ENCODE data around the gene ALKAL2. TPM values are rescaled to one million over a fixed set of nuclear protein-coding genes. Genes with fewer than 3 reads are reported as not detected.
A peak's percentile ranks its signal among the peaks of the same experiment; 100 is the strongest.

Gene ALKAL2
- total and polyA plus RNA-seq, 10 of the 15 experiments (the other 5 are each of a cell fraction or from before 2014, with no cell fraction given): 0.11 to 0.29 (median 0.11) TPM; not detected in 7

- TF ChIP-seq BACH1 (IDR thresholded peaks at IDR 0.05; ENCODE audit: borderline replicate concordance) (no peak), FOXM1 (IDR thresholded peaks at IDR 0.05; ENCODE audit: low read depth, low read length) (no peak), NRF1 (conservative IDR thresholded peaks at IDR 0.05; ENCODE audit: low read depth, low read length) (no peak), BHLHE40 (IDR thresholded peaks at IDR 0.05; ENCODE audit: borderline replicate concordance in 1 of 2, low read depth in 2 of 2, low read length in 1 of 2) (no peak), POLR2AphosphoS2 (IDR thresholded peaks at IDR 0.05; ENCODE audit: low read depth, low read length) (no peak), HSF1 (IDR thresholded peaks at IDR 0.05; ENCODE audit: low read depth, low read length) (no peak), TBL1XR1 (IDR thresholded peaks at IDR 0.05; ENCODE audit: low read depth, low read length) (no peak), ZNF217 (IDR thresholded peaks at IDR 0.05) (no peak), RAD51 (IDR thresholded peaks at IDR 0.05) (no peak), RELA (IDR thresholded peaks at IDR 0.05; ENCODE audit: borderline replicate concordance, partially characterized antibody) (no peak), BCLAF1 (IDR thresholded peaks at IDR 0.05) (no peak), ESRRA (IDR thresholded peaks at IDR 0.05; ENCODE audit: low read length) (no peak), MEF2B (IDR thresholded peaks at IDR 0.05; ENCODE audit: partially characterized antibody, poor library complexity, severe bottlenecking) (no peak), YY1 (IDR thresholded peaks at IDR 0.05; ENCODE audit: low read depth, low read length) (no peak)
- FAIRE-seq: no peak
- CTCF ChIA-PET: no interaction called here
- no peak for DNase-seq (ENCODE audit: low read depth, low spot score)
- WGBS (ENCODE audit: insufficient coverage, insufficient replicate concordance, low lambda C conversion rate, missing lambda C conversion rate): 28% methylated on average over 17 of the region's 46 CpGs
- ATAC-seq: peak; percentile 62
- H3K27me3 ChIP-seq (replicated peaks in 1 of 2; ENCODE audit: control insufficient read depth in 2 of 2, insufficient read depth in 2 of 2, low read length in 1 of 2): peaks cover 2 to 3% of the 10 kb centered on the region in 2 experiments; a peak in 2 of 4 replicates
- H3K4me2 ChIP-seq (ENCODE audit: control insufficient read depth, insufficient read depth): 0 out of 2 replicates have a peak overlapping the region, but pooled peaks have one; percentile 17
- SMC1A ChIA-PET (ENCODE audit: uncharacterized antibody, unreplicated experiment): no interaction called here
- RAD21 ChIA-PET (ENCODE audit: unreplicated experiment): no interaction called here
- H3K36me3 ChIP-seq (ENCODE audit: control insufficient read depth in 2 of 2, insufficient read depth in 2 of 2, low read length in 1 of 2): peaks cover 0 to 2% of the 10 kb centered on the region in 2 experiments; a peak in 1 of 4 replicates
- no TSS peak for BruUV-seq (replicated peaks)
- H2AFZ ChIP-seq (ENCODE audit: control insufficient read depth, low read depth, low read length): no peak overlapping the region
- no peak overlapping the region for H3K9ac ChIP-seq (ENCODE audit: control insufficient read depth, insufficient read depth, low read length)
- POLR2A ChIA-PET: no interaction called here
- no peak overlapping the region for H3K27ac ChIP-seq (ENCODE audit: control insufficient read depth, insufficient read depth)
- no peaks in the 10 kb centered on the region for H3K79me2 ChIP-seq (ENCODE audit: control insufficient read depth, insufficient read depth, low read length)
- H4K20me1 ChIP-seq (ENCODE audit: control insufficient read depth, insufficient read depth): no peaks in the 10 kb centered on the region
- intact Hi-C loops (cut with micrococcal nuclease; ENCODE audit: unreplicated experiment): no loop called here
- no peaks in the 10 kb centered on the region for H3K9me3 ChIP-seq (replicated peaks; ENCODE audit: control insufficient read depth, insufficient read depth, low read length)
- H3K4me3 ChIP-seq: no peak overlapping the region
- no peaks in the 10 kb centered on the region for H3K4me1 ChIP-seq (ENCODE audit: control insufficient read depth, insufficient read depth, low read length)
- in situ Hi-C loops (cut with MboI): no loop called here
Measured at GRCh38 chr2:287471-287885, 413 bp downstream of the ALKAL2 start.

Measured in GM12878 (cell line).